Osteoblast (primary cell): Measurements from ENCODE around the gene EGLN1. TPM values are rescaled to one million over a fixed set of nuclear protein-coding genes. Genes with fewer than 3 reads are reported as not detected.

Experiments used
- DNase-seq: peaks from one replicate; pipeline ENCODE4 v3.0.0; 2011; ENCODE audit warnings: low spot score, mixed read lengths; ENCODE audit not compliant: insufficient read length; ENCODE audit errors: missing footprints
- H2AFZ ChIP-seq: 2 replicates; pipeline ENCODE4 v1.6.0; 2011; ENCODE audit warnings: mild to moderate bottlenecking, low read length
- H3K27ac ChIP-seq: 2 replicates; pipeline ENCODE4 v1.5.1; 2011; ENCODE audit warnings: mild to moderate bottlenecking, low read depth, low read length, moderate library complexity
- H3K27me3 ChIP-seq: 2 replicates; pipeline ENCODE4 v1.6.0; 2012; ENCODE audit warnings: mild to moderate bottlenecking, control low read depth, inconsistent platforms, low read length, moderate library complexity; ENCODE audit not compliant: insufficient read depth
- H3K36me3 ChIP-seq: 2 replicates; pipeline ENCODE4 v1.5.1; 2011; ENCODE audit warnings: mild to moderate bottlenecking, low read length, control low read depth, moderate library complexity; ENCODE audit not compliant: insufficient read depth
- H3K4me1 ChIP-seq: 2 replicates; pipeline ENCODE4 v1.5.1; 2011; ENCODE audit warnings: mild to moderate bottlenecking, low read length, control low read depth, moderate library complexity; ENCODE audit not compliant: insufficient read depth
- H3K4me2 ChIP-seq: 2 replicates; pipeline ENCODE4 v1.6.0; 2011; ENCODE audit warnings: mild to moderate bottlenecking, low read length; ENCODE audit not compliant: insufficient read depth
- H3K4me3 ChIP-seq: fragments of 200-600 bp; sonication (generic); 3 replicates; pipeline ENCODE4 v1.5.1; 2012; ENCODE audit warnings: mild to moderate bottlenecking, low read length, inconsistent platforms; ENCODE audit not compliant: insufficient read depth
- H3K79me2 ChIP-seq: 2 replicates; pipeline ENCODE4 v1.6.0; 2012; ENCODE audit warnings: mild to moderate bottlenecking, low read length, control low read depth, inconsistent platforms; ENCODE audit not compliant: insufficient read depth
- H3K9me3 ChIP-seq: 2 replicates; pipeline ENCODE4 v1.5.1; 2011; ENCODE audit warnings: low read depth, low read length, control low read depth
- H4K20me1 ChIP-seq: 2 replicates; pipeline ENCODE4 v1.6.0; 2012; ENCODE audit warnings: mild to moderate bottlenecking, low read length, control low read depth; ENCODE audit not compliant: insufficient read depth
- CTCF ChIP-seq: IDR thresholded peaks from 2 replicates; pipeline ENCODE4 v1.5.1; 2011; ENCODE audit warnings: mild to moderate bottlenecking, low read depth, low read length, moderate library complexity; ENCODE audit errors: extremely low read depth
- total RNA-seq: library from RNA; depleted of rRNA; stranded (reverse); fragments of >200 nt; gene quantifications from 2 replicates; pipeline ENCODE4 v1.2.3, GENCODE V29; 2012

Gene EGLN1
- total RNA-seq, 1 donor, result 52.5 TPM

GRCh38 chr1:231411036-231411531, 11.0 kb downstream of the EGLN1 start:
- H3K9me3 ChIP-seq, result no peaks in the 10 kb centered on the region
- H3K4me3 ChIP-seq, result no peak overlapping the region
- H3K36me3 ChIP-seq, result no peaks in the 10 kb centered on the region
- H3K4me2 ChIP-seq, result no peak overlapping the region
- peaks cover 12% of the 10 kb centered on the region for H4K20me1 ChIP-seq
- no peak overlapping the region for H3K27ac ChIP-seq
- H3K27me3 ChIP-seq, result no peaks in the 10 kb centered on the region
- H2AFZ ChIP-seq, result no peak overlapping the region
- no peak for DNase-seq
- H3K4me1 ChIP-seq, result peaks cover 35% of the 10 kb centered on the region
- no peak for TF ChIP-seq CTCF
- peaks cover 80% of the 10 kb centered on the region for H3K79me2 ChIP-seq

GRCh38 chr1:231410036-231410612, 12.0 kb downstream of the EGLN1 start:
- peak overlapping the region; percentile 33 for H3K4me2 ChIP-seq
- TF ChIP-seq CTCF, result no peak
- no peak overlapping the region for H2AFZ ChIP-seq
- peaks cover 79% of the 10 kb centered on the region for H3K79me2 ChIP-seq
- peaks cover 40% of the 10 kb centered on the region for H3K4me1 ChIP-seq
- peaks cover 12% of the 10 kb centered on the region for H4K20me1 ChIP-seq
- no peaks in the 10 kb centered on the region for H3K27me3 ChIP-seq
- DNase-seq, result peak; percentile 69
- H3K9me3 ChIP-seq, result no peaks in the 10 kb centered on the region
- no peaks in the 10 kb centered on the region for H3K36me3 ChIP-seq
- H3K27ac ChIP-seq, result peak overlapping the region; percentile 30
- H3K4me3 ChIP-seq, result no peak overlapping the region

GRCh38 chr1:231408528-231409094, 13.5 kb downstream of the EGLN1 start:
- H3K4me3 ChIP-seq, result no peak overlapping the region
- no peaks in the 10 kb centered on the region for H3K27me3 ChIP-seq
- DNase-seq, result no peak
- no peak for TF ChIP-seq CTCF
- H3K4me1 ChIP-seq, result peaks cover 40% of the 10 kb centered on the region
- H3K27ac ChIP-seq, result peak overlapping the region; percentile 80
- peaks cover 69% of the 10 kb centered on the region for H3K79me2 ChIP-seq
- no peaks in the 10 kb centered on the region for H3K36me3 ChIP-seq
- H4K20me1 ChIP-seq, result peaks cover 12% of the 10 kb centered on the region
- H2AFZ ChIP-seq, result no peak overlapping the region
- H3K4me2 ChIP-seq, result no peak overlapping the region
- H3K9me3 ChIP-seq, result no peaks in the 10 kb centered on the region

GRCh38 chr1:231407547-231408396, 14.3 kb downstream of the EGLN1 start:
- peak; percentile 35 for DNase-seq
- Histone ChIP-seq H3K27ac (peak overlapping the region; percentile 80), H3K79me2 (peaks cover 67% of the 10 kb centered on the region), H3K4me3 (peak overlapping the region; percentile 46), H2AFZ (no peak overlapping the region), H3K27me3 (no peaks in the 10 kb centered on the region), H3K4me1 (peaks cover 40% of the 10 kb centered on the region), H3K4me2 (peak overlapping the region; percentile 81), H4K20me1 (peaks cover 12% of the 10 kb centered on the region), H3K9me3 (no peaks in the 10 kb centered on the region), H3K36me3 (no peaks in the 10 kb centered on the region)
- no peak for TF ChIP-seq CTCF
